ENCODE results near the gene TLCD1. TPM values are rescaled to one million over a fixed set of nuclear protein-coding genes. Genes with fewer than 3 reads are reported as not detected.
A peak's percentile ranks its signal among the peaks of the same experiment; 100 is the strongest.

Gene TLCD1
- total and polyA plus RNA-seq, 2 of the 8 experiments (the other 6 are each of a cell fraction or from before 2014, with no cell fraction given) = 40.7 to 128 TPM

DNA sequence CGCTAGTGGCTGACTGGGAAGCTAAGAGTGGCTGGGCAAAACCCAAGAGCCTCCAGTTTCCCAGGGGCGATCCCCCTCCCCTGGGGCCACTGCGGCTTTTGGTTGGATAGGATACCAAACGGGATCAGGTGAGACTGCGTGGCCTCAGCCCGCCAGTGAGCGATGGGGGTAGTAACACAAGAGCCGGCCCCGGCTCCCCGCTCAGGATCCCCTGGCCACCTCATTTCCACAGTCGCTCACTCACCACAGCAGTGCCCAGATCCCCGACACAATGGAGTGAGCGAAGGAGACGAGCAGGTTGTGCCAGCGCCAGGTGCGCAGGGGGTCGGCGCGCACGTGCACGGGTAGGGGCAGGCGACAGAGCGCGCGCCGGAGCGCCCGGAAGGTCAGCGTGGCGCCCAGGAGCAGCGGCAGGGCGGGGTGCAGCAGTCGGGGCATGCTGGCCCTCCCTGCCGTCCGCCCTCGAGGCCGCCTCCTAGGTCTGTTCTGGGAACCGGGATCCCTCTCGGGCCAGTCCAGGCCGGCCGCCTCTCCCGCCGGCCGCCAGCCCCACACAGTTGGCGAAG is 290 bp downstream of the TLCD1 start (continued):
- no peak for TF ChIP-seq SP4 (IDR thresholded peaks at IDR 0.05; ENCODE audit: low read length)
- TF ChIP-seq ZNF274 (IDR thresholded peaks at IDR 0.05; ENCODE audit: borderline replicate concordance, extremely low read depth, low read length) = no peak
- TF ChIP-seq, protein P1, sequence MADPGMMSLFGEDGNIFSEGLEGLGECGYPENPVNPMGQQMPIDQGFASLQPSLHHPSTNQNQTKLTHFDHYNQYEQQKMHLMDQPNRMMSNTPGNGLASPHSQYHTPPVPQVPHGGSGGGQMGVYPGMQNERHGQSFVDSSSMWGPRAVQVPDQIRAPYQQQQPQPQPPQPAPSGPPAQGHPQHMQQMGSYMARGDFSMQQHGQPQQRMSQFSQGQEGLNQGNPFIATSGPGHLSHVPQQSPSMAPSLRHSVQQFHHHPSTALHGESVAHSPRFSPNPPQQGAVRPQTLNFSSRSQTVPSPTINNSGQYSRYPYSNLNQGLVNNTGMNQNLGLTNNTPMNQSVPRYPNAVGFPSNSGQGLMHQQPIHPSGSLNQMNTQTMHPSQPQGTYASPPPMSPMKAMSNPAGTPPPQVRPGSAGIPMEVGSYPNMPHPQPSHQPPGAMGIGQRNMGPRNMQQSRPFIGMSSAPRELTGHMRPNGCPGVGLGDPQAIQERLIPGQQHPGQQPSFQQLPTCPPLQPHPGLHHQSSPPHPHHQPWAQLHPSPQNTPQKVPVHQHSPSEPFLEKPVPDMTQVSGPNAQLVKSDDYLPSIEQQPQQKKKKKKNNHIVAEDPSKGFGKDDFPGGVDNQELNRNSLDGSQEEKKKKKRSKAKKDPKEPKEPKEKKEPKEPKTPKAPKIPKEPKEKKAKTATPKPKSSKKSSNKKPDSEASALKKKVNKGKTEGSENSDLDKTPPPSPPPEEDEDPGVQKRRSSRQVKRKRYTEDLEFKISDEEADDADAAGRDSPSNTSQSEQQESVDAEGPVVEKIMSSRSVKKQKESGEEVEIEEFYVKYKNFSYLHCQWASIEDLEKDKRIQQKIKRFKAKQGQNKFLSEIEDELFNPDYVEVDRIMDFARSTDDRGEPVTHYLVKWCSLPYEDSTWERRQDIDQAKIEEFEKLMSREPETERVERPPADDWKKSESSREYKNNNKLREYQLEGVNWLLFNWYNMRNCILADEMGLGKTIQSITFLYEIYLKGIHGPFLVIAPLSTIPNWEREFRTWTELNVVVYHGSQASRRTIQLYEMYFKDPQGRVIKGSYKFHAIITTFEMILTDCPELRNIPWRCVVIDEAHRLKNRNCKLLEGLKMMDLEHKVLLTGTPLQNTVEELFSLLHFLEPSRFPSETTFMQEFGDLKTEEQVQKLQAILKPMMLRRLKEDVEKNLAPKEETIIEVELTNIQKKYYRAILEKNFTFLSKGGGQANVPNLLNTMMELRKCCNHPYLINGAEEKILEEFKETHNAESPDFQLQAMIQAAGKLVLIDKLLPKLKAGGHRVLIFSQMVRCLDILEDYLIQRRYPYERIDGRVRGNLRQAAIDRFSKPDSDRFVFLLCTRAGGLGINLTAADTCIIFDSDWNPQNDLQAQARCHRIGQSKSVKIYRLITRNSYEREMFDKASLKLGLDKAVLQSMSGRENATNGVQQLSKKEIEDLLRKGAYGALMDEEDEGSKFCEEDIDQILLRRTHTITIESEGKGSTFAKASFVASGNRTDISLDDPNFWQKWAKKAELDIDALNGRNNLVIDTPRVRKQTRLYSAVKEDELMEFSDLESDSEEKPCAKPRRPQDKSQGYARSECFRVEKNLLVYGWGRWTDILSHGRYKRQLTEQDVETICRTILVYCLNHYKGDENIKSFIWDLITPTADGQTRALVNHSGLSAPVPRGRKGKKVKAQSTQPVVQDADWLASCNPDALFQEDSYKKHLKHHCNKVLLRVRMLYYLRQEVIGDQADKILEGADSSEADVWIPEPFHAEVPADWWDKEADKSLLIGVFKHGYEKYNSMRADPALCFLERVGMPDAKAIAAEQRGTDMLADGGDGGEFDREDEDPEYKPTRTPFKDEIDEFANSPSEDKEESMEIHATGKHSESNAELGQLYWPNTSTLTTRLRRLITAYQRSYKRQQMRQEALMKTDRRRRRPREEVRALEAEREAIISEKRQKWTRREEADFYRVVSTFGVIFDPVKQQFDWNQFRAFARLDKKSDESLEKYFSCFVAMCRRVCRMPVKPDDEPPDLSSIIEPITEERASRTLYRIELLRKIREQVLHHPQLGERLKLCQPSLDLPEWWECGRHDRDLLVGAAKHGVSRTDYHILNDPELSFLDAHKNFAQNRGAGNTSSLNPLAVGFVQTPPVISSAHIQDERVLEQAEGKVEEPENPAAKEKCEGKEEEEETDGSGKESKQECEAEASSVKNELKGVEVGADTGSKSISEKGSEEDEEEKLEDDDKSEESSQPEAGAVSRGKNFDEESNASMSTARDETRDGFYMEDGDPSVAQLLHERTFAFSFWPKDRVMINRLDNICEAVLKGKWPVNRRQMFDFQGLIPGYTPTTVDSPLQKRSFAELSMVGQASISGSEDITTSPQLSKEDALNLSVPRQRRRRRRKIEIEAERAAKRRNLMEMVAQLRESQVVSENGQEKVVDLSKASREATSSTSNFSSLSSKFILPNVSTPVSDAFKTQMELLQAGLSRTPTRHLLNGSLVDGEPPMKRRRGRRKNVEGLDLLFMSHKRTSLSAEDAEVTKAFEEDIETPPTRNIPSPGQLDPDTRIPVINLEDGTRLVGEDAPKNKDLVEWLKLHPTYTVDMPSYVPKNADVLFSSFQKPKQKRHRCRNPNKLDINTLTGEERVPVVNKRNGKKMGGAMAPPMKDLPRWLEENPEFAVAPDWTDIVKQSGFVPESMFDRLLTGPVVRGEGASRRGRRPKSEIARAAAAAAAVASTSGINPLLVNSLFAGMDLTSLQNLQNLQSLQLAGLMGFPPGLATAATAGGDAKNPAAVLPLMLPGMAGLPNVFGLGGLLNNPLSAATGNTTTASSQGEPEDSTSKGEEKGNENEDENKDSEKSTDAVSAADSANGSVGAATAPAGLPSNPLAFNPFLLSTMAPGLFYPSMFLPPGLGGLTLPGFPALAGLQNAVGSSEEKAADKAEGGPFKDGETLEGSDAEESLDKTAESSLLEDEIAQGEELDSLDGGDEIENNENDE (IDR thresholded peaks at IDR 0.05; ENCODE audit: insufficient replicate concordance, low read length) = no peak
- no peak for TF ChIP-seq KDM4A (IDR thresholded peaks at IDR 0.05; ENCODE audit: low read depth, low read length, severe bottlenecking)
- peak; percentile 70 for TF ChIP-seq TAF1 (IDR thresholded peaks at IDR 0.05; ENCODE audit: low read depth, low read length)
- no peak for TF ChIP-seq BCL11A (IDR thresholded peaks at IDR 0.05; ENCODE audit: low read depth in 2 of 2, low read length in 2 of 2)
- no peak for TF ChIP-seq MAFK (IDR thresholded peaks at IDR 0.05; ENCODE audit: low read depth, low read length)
- no peak for TF ChIP-seq KDM5A (IDR thresholded peaks at IDR 0.05; ENCODE audit: low read length)
- no peak for TF ChIP-seq CHD2 (IDR thresholded peaks at IDR 0.05; ENCODE audit: low read length)
- TF ChIP-seq RBBP5 (IDR thresholded peaks at IDR 0.05; ENCODE audit: borderline replicate concordance, low read depth, low read length) = peak; percentile 45; the same call in 1 of the 2 replicates
- peak; percentile 64; the same call in 1 of the 2 replicates for TF ChIP-seq TBP (IDR thresholded peaks at IDR 0.05; ENCODE audit: low read depth, low read length)
- TF ChIP-seq NRF1 (IDR thresholded peaks at IDR 0.05; ENCODE audit: low read depth, low read length) = 0 out of 2 replicates have a peak, but pooled peaks have one; percentile 23
